Lower leg skin (tissue), 3 donors: Measurements from ENCODE around the gene SMOC1.

Experiments
- CTCF ChIP-seq, 3 donors: fragments of 450-650 bp; IDR thresholded peaks; one replicate each; pipeline ENCODE4 v1.5.1; 2016; ENCODE audit warnings: antibody characterized with exemption in 3 of 3, mild to moderate bottlenecking in 3 of 3, moderate library complexity in 2 of 3
- POLR2A ChIP-seq, 2 donors: fragments of 450-650 bp; IDR thresholded peaks; one replicate each; pipeline ENCODE4 v1.6.1; 2016 to 2017; ENCODE audit warnings: antibody characterized with exemption in 2 of 2, mild to moderate bottlenecking in 1 of 2, moderate library complexity in 1 of 2

GRCh38 chr14:69860221-69860620, 19.0 kb upstream of the SMOC1 start:
- TF ChIP-seq CTCF (IDR thresholded peaks at IDR 0.05) (no peak), POLR2A (IDR thresholded peaks at IDR 0.05) (no peak)
